ENCODE data around the gene KMT2C.

GRCh38 chr7:152132812-152133211 lies 303.0 kb downstream of the KMT2C start:
- TF ChIP-seq CTCF (IDR thresholded peaks at IDR 0.05; ENCODE audit: poor library complexity, severe bottlenecking): no peak
- no peak for TF ChIP-seq TAF1 (IDR thresholded peaks at IDR 0.05; ENCODE audit: low read depth)
- no peak for TF ChIP-seq POLR2AphosphoS5 (IDR thresholded peaks at IDR 0.05)
- TF ChIP-seq REST (IDR thresholded peaks at IDR 0.05; ENCODE audit: borderline replicate concordance): no peak
- TF ChIP-seq SMC3 (conservative IDR thresholded peaks at IDR 0.05; ENCODE audit: poor library complexity): no peak
